LNCaP clone FGC (cell line): Measurements from ENCODE around the gene NFIA.

Source experiments
- DNase-seq: peaks from one replicate; pipeline ENCODE4 v3.0.0-alpha.2; 2011; ENCODE audit warnings: low read depth
- H3K4me3 ChIP-seq: 2 replicates; pipeline ENCODE4 v1.5.1; 2011; ENCODE audit warnings: mild to moderate bottlenecking, low read depth, low read length, control low read depth
- CTCF ChIP-seq: IDR thresholded peaks from 2 replicates; pipeline ENCODE4 v1.5.1; 2012; ENCODE audit warnings: mild to moderate bottlenecking; ENCODE audit not compliant: control insufficient read depth, insufficient read depth; ENCODE audit errors: extremely low read depth

Gene NFIA

DNA sequence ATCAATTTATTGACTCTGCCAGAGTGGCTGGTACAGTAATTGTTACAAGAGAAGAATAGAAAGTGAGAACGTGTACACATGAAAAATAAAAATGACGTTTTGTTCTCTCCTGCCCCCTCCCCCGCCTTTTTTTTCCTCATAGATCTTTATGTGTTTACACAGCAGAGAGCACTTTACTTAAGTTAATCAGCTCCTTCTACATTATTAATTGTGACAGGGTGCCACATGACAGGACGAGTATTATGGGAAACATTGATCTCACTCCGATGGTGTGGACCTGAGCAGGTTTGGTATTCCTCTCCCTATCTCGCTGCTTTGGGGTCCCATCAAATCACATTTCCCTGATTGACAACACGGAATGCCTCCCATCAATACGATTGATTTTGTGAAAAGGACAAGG is 356.9 kb downstream of the NFIA start:
- no peak for DNase-seq
- no peak for TF ChIP-seq CTCF
- no peak overlapping the region for H3K4me3 ChIP-seq

GRCh38 chr1:61441723-61442262 is 359.4 kb downstream of the NFIA start:
- no peak for DNase-seq
- no peak overlapping the region for H3K4me3 ChIP-seq
- no peak for TF ChIP-seq CTCF

- DNase-seq = no peak
- no peak overlapping the region for H3K4me3 ChIP-seq
- no peak for TF ChIP-seq CTCF
Observed at GRCh38 chr1:61442544-61442943, 360.2 kb downstream of the NFIA start.

DNA sequence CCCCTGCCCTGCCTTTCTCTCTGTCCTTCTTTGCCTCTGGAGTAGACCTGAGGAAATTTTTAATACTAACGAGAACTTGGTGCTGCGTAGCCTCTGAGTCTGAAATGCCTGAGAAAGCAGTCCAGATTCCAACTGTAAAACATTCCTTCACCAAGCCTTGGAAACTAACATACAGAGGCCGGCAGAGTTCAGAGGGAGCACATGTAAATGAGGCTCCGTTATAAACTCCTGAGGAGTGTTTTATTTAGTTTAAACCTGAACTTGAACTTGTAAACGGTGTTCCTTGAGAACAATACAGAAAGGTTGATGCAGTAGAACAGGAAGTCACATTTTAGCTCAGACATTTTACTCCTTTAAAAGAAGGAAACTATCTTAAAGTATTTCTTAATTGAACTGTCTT is 361.9 kb downstream of the NFIA start:
- H3K4me3 ChIP-seq = no peak overlapping the region
- DNase-seq = no peak
- no peak for TF ChIP-seq CTCF

GRCh38 chr1:61445269-61445825 is 363.0 kb downstream of the NFIA start:
- H3K4me3 ChIP-seq = no peak overlapping the region
- no peak for DNase-seq
- no peak for TF ChIP-seq CTCF

DNA sequence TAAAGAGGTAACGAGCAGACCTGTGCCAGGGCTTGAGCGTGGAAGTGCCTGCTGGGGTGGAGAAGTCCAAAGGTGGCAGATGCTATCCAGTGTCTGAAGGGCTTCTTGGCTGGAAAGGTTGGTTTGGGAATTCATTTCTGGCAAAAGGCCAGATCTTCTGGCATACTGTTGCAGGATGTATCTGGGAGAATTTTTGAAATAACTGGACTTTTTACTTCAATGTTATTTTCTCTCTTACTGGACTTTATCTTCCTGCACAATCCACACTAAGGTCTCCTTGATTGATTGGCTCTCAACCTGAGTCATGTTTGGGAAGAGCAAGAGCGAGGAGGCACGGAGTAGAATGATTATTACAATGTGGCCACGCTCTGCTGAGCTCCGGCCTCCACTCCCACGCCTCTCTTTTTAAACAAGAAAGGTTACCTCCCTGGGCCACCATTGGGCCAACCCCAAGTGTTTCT is 364.2 kb downstream of the NFIA start:
- H3K4me3 ChIP-seq = no peak overlapping the region
- no peak for TF ChIP-seq CTCF
- no peak for DNase-seq
